Large intestine (tissue), 3 donors: ENCODE data around the gene DGKQ. TPM values are rescaled to one million over a fixed set of nuclear protein-coding genes. Genes with fewer than 3 reads are reported as not detected.
"Not testable (repeated sequence)": the region's sequence is repeated elsewhere in the genome, so short reads cannot be mapped to it uniquely, and the experiment has no call there.

Experiments
- DNase-seq, 2 donors: peaks; one replicate each; pipeline versions ENCODE4 v3.0.0 to v3.0.0-alpha.2; 2013
- H3K27ac ChIP-seq: one replicate; pipeline ENCODE4 v1.5.1; 2013; ENCODE audit warnings: low read length
- H3K27me3 ChIP-seq: 2 replicates; pipeline ENCODE4 v1.6.1; 2013; ENCODE audit warnings: low read length; ENCODE audit not compliant: control insufficient read depth, insufficient read depth
- H3K36me3 ChIP-seq: 2 replicates; pipeline ENCODE4 v1.6.1; 2013; ENCODE audit warnings: low read length; ENCODE audit not compliant: control insufficient read depth, insufficient read depth
- H3K4me1 ChIP-seq: one replicate; pipeline ENCODE4 v1.6.1; 2013; ENCODE audit warnings: low read length; ENCODE audit not compliant: control insufficient read depth, insufficient read depth
- H3K4me3 ChIP-seq: one replicate; pipeline ENCODE4 v1.5.1; 2013; ENCODE audit warnings: low read length
- H3K9me3 ChIP-seq: one replicate; pipeline ENCODE4 v1.6.1; 2013; ENCODE audit warnings: mild to moderate bottlenecking, low read depth, low read length, moderate library complexity; ENCODE audit not compliant: control insufficient read depth
- WGBS: methylation state at CpG from one replicate; pipeline ENCODE4 v1.1.5; 2013; ENCODE audit warnings: low lambda C conversion rate; ENCODE audit not compliant: insufficient coverage; 5-methylcytosine and 5-hydroxymethylcytosine counted together
- polyA plus RNA-seq: library from polyadenylated mRNA; unstranded; fragments of 120-200 nt; gene quantifications from one replicate; pipeline ENCODE4 v1.2.1, GENCODE V29; 2013

DGKQ gene
- polyA plus RNA-seq, 1 donor, result 15.3 TPM

DNA sequence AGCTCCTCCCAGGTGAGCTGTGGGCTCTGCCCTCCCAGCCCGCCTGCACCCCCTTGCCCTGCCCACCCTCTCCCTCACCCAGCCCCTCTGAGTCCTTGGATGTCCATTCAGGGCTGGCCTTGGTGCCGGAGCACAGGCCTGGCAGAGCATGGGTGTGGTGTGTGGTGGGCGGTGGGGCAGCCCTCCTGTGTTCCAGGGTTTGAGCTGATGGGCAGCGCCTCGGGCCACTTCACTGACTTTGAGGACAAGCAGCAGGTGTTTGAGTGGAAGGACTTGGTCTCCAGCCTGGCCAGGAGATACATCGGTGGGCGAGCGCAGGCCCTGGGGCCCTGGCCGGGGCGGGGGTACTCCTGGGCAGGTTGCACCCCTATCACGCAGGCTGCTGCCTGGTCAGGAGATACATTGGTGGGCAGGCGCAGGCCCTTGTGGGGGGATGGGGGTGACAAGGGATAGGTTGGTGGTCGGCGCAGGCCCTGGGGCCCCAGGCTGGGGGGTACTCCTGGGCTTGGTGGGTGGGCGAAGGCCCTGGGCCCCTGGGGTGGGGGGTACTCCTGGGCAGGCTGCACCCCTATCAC is 27.4 kb upstream of the DGKQ start:
- H3K4me3 ChIP-seq, result no peak overlapping the region
- DNase-seq, result no peak
- H3K4me1 ChIP-seq, result peaks cover 23% of the 10 kb centered on the region
- no peaks in the 10 kb centered on the region for H3K36me3 ChIP-seq
- H3K9me3 ChIP-seq, result peaks cover 16% of the 10 kb centered on the region
- H3K27ac ChIP-seq, result no peak overlapping the region
- WGBS, result no CpG with 5 or more reads among the region's 15 CpGs
- peaks cover 88% of the 10 kb centered on the region for H3K27me3 ChIP-seq

GRCh38 chr4:999882-1000425 is 26.6 kb upstream of the DGKQ start:
- H3K9me3 ChIP-seq, result peaks cover 16% of the 10 kb centered on the region
- no peak overlapping the region for H3K4me3 ChIP-seq
- H3K36me3 ChIP-seq, result no peaks in the 10 kb centered on the region
- peaks cover 80% of the 10 kb centered on the region for H3K27me3 ChIP-seq
- H3K27ac ChIP-seq, result no peak overlapping the region
- DNase-seq, result no peak
- no CpG with 5 or more reads among the region's 18 CpGs for WGBS
- H3K4me1 ChIP-seq, result peaks cover 28% of the 10 kb centered on the region

GRCh38 chr4:999240-999863 is 26.0 kb upstream of the DGKQ start:
- not testable (repeated sequence) for H3K36me3 ChIP-seq, H3K4me3 ChIP-seq, DNase-seq, H3K27ac ChIP-seq
- H3K27me3 ChIP-seq, result peaks cover 74% of the 10 kb centered on the region
- H3K9me3 ChIP-seq, result peaks cover 16% of the 10 kb centered on the region
- peaks cover 33% of the 10 kb centered on the region for H3K4me1 ChIP-seq
- no CpG with 5 or more reads among the region's 21 CpGs for WGBS

GRCh38 chr4:998096-998691 is 24.8 kb upstream of the DGKQ start:
- Histone ChIP-seq H3K4me1 (peaks cover 42% of the 10 kb centered on the region), H3K4me3 (no peak overlapping the region), H3K27me3 (peaks cover 63% of the 10 kb centered on the region), H3K9me3 (peaks cover 11% of the 10 kb centered on the region), H3K36me3 (no peaks in the 10 kb centered on the region), H3K27ac (no peak overlapping the region)
- WGBS, result no CpG with 5 or more reads among the region's 12 CpGs
- DNase-seq, result no peak

DNA sequence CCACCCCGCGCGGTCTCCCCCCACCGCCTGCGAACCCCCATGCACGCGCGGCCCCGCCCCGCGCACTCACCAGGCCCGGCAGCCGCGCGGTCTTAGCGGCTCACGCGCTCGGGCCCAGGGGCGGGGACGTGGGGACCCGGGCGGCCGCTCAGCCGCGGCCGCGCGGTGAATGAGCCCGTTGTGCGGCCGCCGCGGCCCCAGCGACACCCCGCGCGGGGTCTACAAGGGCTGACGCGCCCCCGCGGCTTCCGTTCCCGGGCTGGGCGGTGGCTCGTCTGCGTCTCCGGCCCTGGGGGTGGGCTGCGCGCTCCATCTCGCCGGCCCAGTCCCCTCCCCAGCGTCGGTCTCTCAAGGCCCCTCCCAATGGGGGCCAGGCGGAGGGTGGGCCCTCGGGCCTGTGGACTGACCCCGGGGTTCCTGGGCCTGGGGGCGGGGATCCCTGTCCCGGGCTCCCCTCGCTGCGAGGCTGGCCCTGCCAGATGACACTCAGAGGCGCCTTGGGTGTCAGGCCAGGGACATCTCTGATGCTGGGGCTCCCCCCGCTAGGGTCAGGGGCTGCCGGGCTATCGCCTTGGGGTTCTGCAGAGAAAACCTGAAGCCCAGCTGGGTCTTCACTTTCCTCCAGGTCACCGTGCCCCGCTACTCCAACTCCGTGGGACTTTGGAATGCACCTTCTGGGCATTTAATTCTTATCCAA is 24.2 kb upstream of the DGKQ start:
- no CpG with 5 or more reads among the region's 68 CpGs for WGBS
- H3K27ac ChIP-seq, result no peak overlapping the region

DNA sequence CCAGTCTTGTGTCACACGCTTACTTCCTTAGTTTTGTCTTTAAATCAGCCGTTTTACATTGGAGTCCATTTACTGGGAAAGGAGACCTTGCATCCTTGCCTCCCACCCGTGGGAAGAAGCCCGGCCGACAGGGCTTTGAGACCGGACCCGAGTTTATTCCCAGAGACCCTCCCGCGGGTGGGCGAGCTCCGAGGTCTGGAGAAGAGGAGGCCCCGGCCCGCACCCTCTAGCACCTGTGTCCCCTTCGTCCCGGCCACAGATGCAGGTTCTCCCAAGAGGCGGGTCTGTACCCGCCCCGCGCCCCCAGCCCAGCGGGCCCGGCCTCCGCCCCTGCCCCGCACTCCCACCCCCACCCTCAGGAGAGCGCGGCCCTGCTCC is 23.6 kb upstream of the DGKQ start:
- Histone ChIP-seq H3K36me3 (no peaks in the 10 kb centered on the region), H3K27ac (no peak overlapping the region), H3K27me3 (peaks cover 53% of the 10 kb centered on the region), H3K4me1 (peaks cover 51% of the 10 kb centered on the region), H3K9me3 (peaks cover 10% of the 10 kb centered on the region), H3K4me3 (no peak overlapping the region)
- DNase-seq, result no peak
- WGBS, result no CpG with 5 or more reads among the region's 25 CpGs

More for the DNA sequence above, 24.2 kb upstream of the DGKQ start:
- Histone ChIP-seq H3K27me3 (peaks cover 59% of the 10 kb centered on the region), H3K4me1 (peaks cover 47% of the 10 kb centered on the region), H3K36me3 (no peaks in the 10 kb centered on the region), H3K4me3 (peak overlapping the region; percentile 16), H3K9me3 (peaks cover 11% of the 10 kb centered on the region)
- DNase-seq, result peak in 1 of 2 donors; percentile 68

DNA sequence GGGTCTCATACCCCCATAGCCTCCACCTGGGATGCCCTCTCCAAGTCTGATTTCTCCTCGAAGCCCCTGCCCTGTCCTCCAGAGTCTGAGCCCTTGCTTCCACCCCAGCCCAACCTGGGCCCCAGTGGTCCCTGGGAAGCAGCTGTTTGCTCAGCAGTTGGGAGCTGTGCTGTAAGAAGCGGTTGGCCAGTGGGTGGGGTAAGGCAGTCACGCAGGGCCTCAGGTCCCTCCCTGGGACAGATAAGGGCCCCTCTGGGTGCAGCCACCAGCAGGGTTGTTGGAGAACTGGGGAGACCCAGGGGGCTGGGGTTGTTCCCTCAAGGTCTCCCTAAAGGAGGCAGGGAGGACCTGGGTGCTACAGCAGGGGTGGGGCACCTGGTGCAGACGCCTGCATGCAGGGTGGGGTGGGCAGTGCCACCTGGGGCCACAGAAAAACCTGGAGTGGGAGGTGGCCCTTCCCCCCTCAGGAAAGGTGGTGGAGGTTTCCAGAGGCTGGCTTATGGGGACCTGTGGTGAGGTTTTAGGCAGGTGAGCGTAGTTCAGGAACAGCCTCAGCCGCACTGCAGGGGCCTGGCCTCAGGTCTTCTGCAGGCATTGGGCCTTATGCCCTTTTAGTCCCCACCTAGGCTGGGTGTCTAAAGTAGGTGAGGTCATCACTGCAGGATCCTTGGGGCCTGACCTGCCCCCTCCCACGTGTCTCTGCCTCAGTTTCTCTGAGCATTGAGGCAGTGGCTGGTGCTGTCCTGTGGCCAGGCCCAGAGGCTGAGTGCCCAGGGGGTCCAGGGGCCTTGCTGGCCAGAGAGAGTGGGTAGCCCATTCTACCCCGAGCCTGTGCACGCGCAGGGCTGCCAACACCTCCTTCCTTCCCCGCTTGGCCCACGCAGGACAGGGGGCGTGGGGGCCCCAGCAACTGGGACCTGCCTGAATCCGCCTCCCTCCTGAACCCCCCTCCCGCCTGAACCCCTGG is 22.9 kb upstream of the DGKQ start:
- Histone ChIP-seq H3K4me1 (peaks cover 54% of the 10 kb centered on the region), H3K27ac (no peak overlapping the region), H3K4me3 (no peak overlapping the region), H3K9me3 (peaks cover 8% of the 10 kb centered on the region), H3K27me3 (peaks cover 47% of the 10 kb centered on the region), H3K36me3 (peaks cover under 1% of the 10 kb centered on the region)
- WGBS, result no CpG with 5 or more reads among the region's 15 CpGs
- peak in 1 of 2 donors; percentile 76 for DNase-seq

GRCh38 chr4:995311-996026 is 22.1 kb upstream of the DGKQ start:
- no peak overlapping the region for H3K4me3 ChIP-seq
- no CpG with 5 or more reads among the region's 23 CpGs for WGBS
- H3K36me3 ChIP-seq, result peaks cover 8% of the 10 kb centered on the region
- peaks cover 14% of the 10 kb centered on the region for H3K9me3 ChIP-seq
- DNase-seq, result no peak
- H3K27me3 ChIP-seq, result peaks cover 38% of the 10 kb centered on the region
- H3K4me1 ChIP-seq, result peaks cover 54% of the 10 kb centered on the region
- H3K27ac ChIP-seq, result no peak overlapping the region
